ENCODE measurements around the gene SOX8. TPM values are rescaled to one million over a fixed set of nuclear protein-coding genes. Genes with fewer than 3 reads are reported as not detected.

The SOX8 gene
- total RNA-seq, 1 experiment from 2014 or later = not detected

- Histone ChIP-seq H3K27me3 (peaks cover 22% of the 10 kb centered on the region), H3K4me3 (no peak overlapping the region), H3K36me3 (no peaks in the 10 kb centered on the region), H3K9me3 (no peaks in the 10 kb centered on the region)
- DNase-seq = no peak
These were observed 3.2 kb upstream of the SOX8 start for GRCh38 chr16:978403-978802.

GRCh38 chr16:979147-979546 is 2.4 kb upstream of the SOX8 start:
- H3K36me3 ChIP-seq = no peaks in the 10 kb centered on the region
- no peaks in the 10 kb centered on the region for H3K9me3 ChIP-seq
- H3K27me3 ChIP-seq = peaks cover 28% of the 10 kb centered on the region
- no peak overlapping the region for H3K4me3 ChIP-seq
- DNase-seq = no peak

- Histone ChIP-seq H3K4me3 (no peak overlapping the region), H3K9me3 (no peaks in the 10 kb centered on the region), H3K27me3 (peaks cover 32% of the 10 kb centered on the region), H3K36me3 (no peaks in the 10 kb centered on the region)
- no peak for DNase-seq
These were observed 1.5 kb upstream of the SOX8 start for GRCh38 chr16:979859-980594.

- no peak overlapping the region for H3K4me3 ChIP-seq
- no peaks in the 10 kb centered on the region for H3K9me3 ChIP-seq
- no peaks in the 10 kb centered on the region for H3K36me3 ChIP-seq
- peaks cover 34% of the 10 kb centered on the region for H3K27me3 ChIP-seq
- DNase-seq = no peak
These were observed 1.0 kb upstream of the SOX8 start for GRCh38 chr16:980595-980854.

- H3K36me3 ChIP-seq = no peaks in the 10 kb centered on the region
- no peak for DNase-seq
- no peak overlapping the region for H3K4me3 ChIP-seq
- peaks cover 45% of the 10 kb centered on the region for H3K27me3 ChIP-seq
- H3K9me3 ChIP-seq = no peaks in the 10 kb centered on the region
These were observed 824 bp downstream of the SOX8 start for GRCh38 chr16:982145-983043.

- H3K36me3 ChIP-seq = no peaks in the 10 kb centered on the region
- H3K27me3 ChIP-seq = peaks cover 49% of the 10 kb centered on the region
- no peak for DNase-seq
- no peak overlapping the region for H3K4me3 ChIP-seq
- H3K9me3 ChIP-seq = no peaks in the 10 kb centered on the region
These were observed 1.8 kb downstream of the SOX8 start for GRCh38 chr16:983044-984030.

GRCh38 chr16:984121-984694 is 2.6 kb downstream of the SOX8 start:
- Histone ChIP-seq H3K27me3 (peaks cover 49% of the 10 kb centered on the region), H3K36me3 (no peaks in the 10 kb centered on the region), H3K4me3 (no peak overlapping the region), H3K9me3 (no peaks in the 10 kb centered on the region)
- no peak for DNase-seq

- no peak for DNase-seq
- Histone ChIP-seq H3K9me3 (no peaks in the 10 kb centered on the region), H3K27me3 (peaks cover 49% of the 10 kb centered on the region), H3K4me3 (no peak overlapping the region), H3K36me3 (no peaks in the 10 kb centered on the region)
These were observed 3.4 kb downstream of the SOX8 start for GRCh38 chr16:984736-985636.

- DNase-seq = no peak
- Histone ChIP-seq H3K9me3 (no peaks in the 10 kb centered on the region), H3K27me3 (peaks cover 49% of the 10 kb centered on the region), H3K36me3 (no peaks in the 10 kb centered on the region), H3K4me3 (no peak overlapping the region)
These were observed 4.3 kb downstream of the SOX8 start for GRCh38 chr16:985646-986400.

GRCh38 chr16:986411-986810 is 4.8 kb downstream of the SOX8 start:
- Histone ChIP-seq H3K9me3 (no peaks in the 10 kb centered on the region), H3K36me3 (no peaks in the 10 kb centered on the region), H3K4me3 (no peak overlapping the region), H3K27me3 (peaks cover 44% of the 10 kb centered on the region)
- no peak for DNase-seq

- H3K4me3 ChIP-seq = no peak overlapping the region
- peaks cover 43% of the 10 kb centered on the region for H3K27me3 ChIP-seq
- no peaks in the 10 kb centered on the region for H3K36me3 ChIP-seq
- DNase-seq = no peak
- no peaks in the 10 kb centered on the region for H3K9me3 ChIP-seq
These were observed 5.5 kb downstream of the SOX8 start for GRCh38 chr16:986925-987582.

GRCh38 chr16:987906-988305 is 6.3 kb downstream of the SOX8 start:
- no peaks in the 10 kb centered on the region for H3K36me3 ChIP-seq
- H3K4me3 ChIP-seq = no peak overlapping the region
- H3K27me3 ChIP-seq = peaks cover 36% of the 10 kb centered on the region
- DNase-seq = no peak
- H3K9me3 ChIP-seq = no peaks in the 10 kb centered on the region

- Histone ChIP-seq H3K9me3 (no peaks in the 10 kb centered on the region), H3K4me3 (no peak overlapping the region), H3K27me3 (peaks cover 28% of the 10 kb centered on the region), H3K36me3 (no peaks in the 10 kb centered on the region)
- no peak for DNase-seq
These were observed 7.1 kb downstream of the SOX8 start for GRCh38 chr16:988471-989353.

GRCh38 chr16:989354-989814 is 7.8 kb downstream of the SOX8 start:
- peaks cover 22% of the 10 kb centered on the region for H3K27me3 ChIP-seq
- no peak overlapping the region for H3K4me3 ChIP-seq
- H3K36me3 ChIP-seq = no peaks in the 10 kb centered on the region
- no peak for DNase-seq
- H3K9me3 ChIP-seq = no peaks in the 10 kb centered on the region
